Breast epithelium (tissue), 4 donors: ENCODE results near the gene DCAF8. TPM values are rescaled to one million over a fixed set of nuclear protein-coding genes. Genes with fewer than 3 reads are reported as not detected.

ENCODE experiments used
- DNase-seq, 2 donors: peaks; one replicate each; pipeline ENCODE4 v3.0.0-alpha.2; 2019; ENCODE audit warnings: low spot score in 2 of 2
- H3K27ac ChIP-seq, 2 donors: fragments of 200-600 bp; sonication (generic) in 1 of 2; one replicate each; pipeline ENCODE4 v1.5.1; 2016 to 2019; ENCODE audit warnings: mild to moderate bottlenecking in 1 of 2
- H3K27me3 ChIP-seq, 2 donors: fragments of 200-600 bp; sonication (generic) in 1 of 2; one replicate each; pipeline versions ENCODE4 v1.5.1 to v1.6.0; 2017 to 2019; ENCODE audit warnings: control low read depth in 1 of 2, mild to moderate bottlenecking in 1 of 2
- H3K36me3 ChIP-seq: fragments of 200-600 bp; one replicate; pipeline ENCODE4 v1.5.1; 2019
- H3K4me1 ChIP-seq, 2 donors: fragments of 200-600 bp; sonication (generic); one replicate each; pipeline ENCODE4 v1.5.1; 2016 to 2019; ENCODE audit warnings: control low read depth in 1 of 2
- H3K4me3 ChIP-seq, 3 donors: fragments of 200-600 bp; sonication (generic); 1 replicate in 2 of 3; 2 replicates in 1 of 3; pipeline ENCODE4 v1.5.1; 2016 to 2019; ENCODE audit warnings: mild to moderate bottlenecking in 3 of 3, moderate library complexity in 2 of 3
- H3K9me3 ChIP-seq, 2 donors: fragments of 200-600 bp; sonication (generic) in 1 of 2; one replicate each; pipeline ENCODE4 v1.5.1; 2016 to 2019; ENCODE audit warnings: control low read depth in 1 of 2
- CTCF ChIP-seq, 3 donors: fragments of 450-650 bp; IDR thresholded peaks; one replicate each; pipeline ENCODE4 v1.5.1; 2016 to 2017; ENCODE audit warnings: antibody characterized with exemption in 3 of 3, mild to moderate bottlenecking in 3 of 3, moderate library complexity in 3 of 3
- POLR2A ChIP-seq: fragments of 450-650 bp; IDR thresholded peaks from one replicate; pipeline ENCODE4 v1.6.1; 2016; ENCODE audit warnings: antibody characterized with exemption, mild to moderate bottlenecking, moderate library complexity
- POLR2AphosphoS5 ChIP-seq, 3 donors: sonication (generic); formaldehyde crosslinking; IDR thresholded peaks; one replicate each; pipeline ENCODE4 v1.6.1; 2017; ENCODE audit warnings: antibody characterized with exemption in 3 of 3
- intact Hi-C: fragments of 100-400 bp; cut with DNase I; formaldehyde crosslinking; loops from one replicate; pipeline ENCODE4 v1.15.1; 2023; ENCODE audit warnings: low total_unique reads
- total RNA-seq, 3 donors: library from RNA; depleted of rRNA; stranded (reverse); fragments of >200 nt; gene quantifications; one replicate each; pipeline ENCODE4 v1.1.0, GENCODE V29; 2016

The DCAF8 gene
- total RNA-seq, 3 donors from 2014 or later, result 161 to 195 (median 161) TPM

- no peak for TF ChIP-seq POLR2A
- TF ChIP-seq CTCF (IDR thresholded peaks at IDR 0.05), result no peak
- no peak for TF ChIP-seq POLR2AphosphoS5 (IDR thresholded peaks at IDR 0.05)
- Histone ChIP-seq H3K9me3 (no peaks in the 10 kb centered on the region), H3K27ac (no peak overlapping the region), H3K4me3 (no peak overlapping the region), H3K4me1 (no peaks in the 10 kb centered on the region), H3K27me3 (no peaks in the 10 kb centered on the region), H3K36me3 (peaks cover 12% of the 10 kb centered on the region)
- no peak for DNase-seq
- intact Hi-C loops, result no loop called here
Observed at GRCh38 chr1:160228431-160228830, 33.9 kb downstream of the DCAF8 start.

GRCh38 chr1:160227561-160227960 lies 34.8 kb downstream of the DCAF8 start:
- intact Hi-C loops, result no loop called here
- no peak overlapping the region for H3K27ac ChIP-seq
- no peak overlapping the region for H3K4me3 ChIP-seq
- TF ChIP-seq CTCF (IDR thresholded peaks at IDR 0.05), result no peak
- no peak for TF ChIP-seq POLR2A
- no peak for TF ChIP-seq POLR2AphosphoS5 (IDR thresholded peaks at IDR 0.05)
- no peak for DNase-seq
- no peaks in the 10 kb centered on the region for H3K9me3 ChIP-seq
- H3K4me1 ChIP-seq, result no peaks in the 10 kb centered on the region
- peaks cover 12% of the 10 kb centered on the region for H3K36me3 ChIP-seq
- H3K27me3 ChIP-seq, result no peaks in the 10 kb centered on the region

GRCh38 chr1:160227034-160227433 lies 35.3 kb downstream of the DCAF8 start:
- Histone ChIP-seq H3K9me3 (no peaks in the 10 kb centered on the region), H3K4me1 (no peaks in the 10 kb centered on the region), H3K36me3 (peaks cover 12% of the 10 kb centered on the region), H3K27ac (no peak overlapping the region), H3K4me3 (no peak overlapping the region), H3K27me3 (no peaks in the 10 kb centered on the region)
- intact Hi-C loops, result no loop called here
- no peak for DNase-seq
- TF ChIP-seq POLR2A (no peak), CTCF (IDR thresholded peaks at IDR 0.05) (no peak), POLR2AphosphoS5 (IDR thresholded peaks at IDR 0.05) (no peak)

- Histone ChIP-seq H3K36me3 (peaks cover 12% of the 10 kb centered on the region), H3K27me3 (no peaks in the 10 kb centered on the region), H3K4me1 (no peaks in the 10 kb centered on the region), H3K9me3 (no peaks in the 10 kb centered on the region), H3K4me3 (no peak overlapping the region), H3K27ac (no peak overlapping the region)
- TF ChIP-seq POLR2A, result no peak
- DNase-seq, result no peak
- intact Hi-C loops, result no loop called here
Observed at GRCh38 chr1:160226623-160227022, 35.7 kb downstream of the DCAF8 start.

- intact Hi-C loops, result no loop called here
- no peaks in the 10 kb centered on the region for H3K4me1 ChIP-seq
- H3K27me3 ChIP-seq, result no peaks in the 10 kb centered on the region
- H3K27ac ChIP-seq, result no peak overlapping the region
- peaks cover 12% of the 10 kb centered on the region for H3K36me3 ChIP-seq
- no peaks in the 10 kb centered on the region for H3K9me3 ChIP-seq
- no peak for DNase-seq
- no peak overlapping the region for H3K4me3 ChIP-seq
- no peak for TF ChIP-seq POLR2AphosphoS5 (IDR thresholded peaks at IDR 0.05)
- TF ChIP-seq POLR2A, result no peak
- no peak for TF ChIP-seq CTCF (IDR thresholded peaks at IDR 0.05)
Observed at GRCh38 chr1:160225345-160225744, 37.0 kb downstream of the DCAF8 start.

- intact Hi-C loops, result no loop called here
- no peaks in the 10 kb centered on the region for H3K4me1 ChIP-seq
- no peaks in the 10 kb centered on the region for H3K27me3 ChIP-seq
- H3K36me3 ChIP-seq, result peaks cover 12% of the 10 kb centered on the region
- TF ChIP-seq CTCF (IDR thresholded peaks at IDR 0.05) (no peak), POLR2A (no peak), POLR2AphosphoS5 (IDR thresholded peaks at IDR 0.05) (no peak)
- DNase-seq, result no peak
- no peaks in the 10 kb centered on the region for H3K9me3 ChIP-seq
- no peak overlapping the region for H3K4me3 ChIP-seq
- H3K27ac ChIP-seq, result no peak overlapping the region
Observed at GRCh38 chr1:160224606-160225005, 37.7 kb downstream of the DCAF8 start.
